ENCODE data around the gene GZMM.

Gene GZMM

DNA sequence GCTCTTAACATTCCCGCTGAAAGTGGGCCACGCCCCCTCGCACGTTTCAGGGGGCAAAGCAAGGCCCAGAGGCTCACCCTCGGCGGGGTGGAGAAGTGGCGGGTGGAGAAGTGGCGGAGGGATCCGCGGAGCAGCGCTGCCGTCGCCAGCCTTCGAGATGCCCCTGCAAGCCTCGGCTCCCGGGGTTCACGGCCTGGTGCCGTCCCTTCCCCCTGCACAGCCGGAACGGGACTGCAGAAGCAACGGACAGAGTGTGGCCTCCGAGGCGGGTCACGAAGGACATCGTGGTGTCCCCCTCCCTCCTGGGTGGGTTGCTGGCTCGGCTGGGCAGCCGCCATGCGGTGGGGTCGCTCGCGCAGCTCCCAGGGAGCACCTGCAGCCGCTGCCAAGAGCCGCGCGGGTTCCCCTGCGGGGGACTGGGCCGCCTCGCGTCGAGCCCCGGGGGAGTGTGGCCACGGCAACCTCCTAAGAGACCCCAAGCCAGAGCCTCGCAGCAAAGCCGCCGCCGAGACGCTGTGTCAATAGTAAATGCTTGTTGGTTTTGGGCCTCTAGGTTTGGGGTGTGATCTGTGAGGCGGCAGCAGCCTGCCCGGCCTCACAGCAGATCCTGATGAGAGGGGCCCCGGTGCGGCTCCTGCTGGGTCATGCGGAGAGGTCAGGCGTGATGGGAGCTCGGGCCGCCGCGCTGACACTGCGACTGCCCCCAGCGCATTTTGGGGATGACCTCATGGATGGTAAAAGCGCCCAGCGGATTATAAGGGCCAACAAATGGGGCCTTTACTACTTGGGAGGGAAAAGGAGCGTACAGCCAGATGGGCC, 31.1 kb upstream of the GZMM start:
- DNase-seq = no peak

- no peak for DNase-seq
These were observed 30.3 kb upstream of the GZMM start for GRCh38 chr19:513368-514165.

- DNase-seq = no peak
These were observed 29.6 kb upstream of the GZMM start for GRCh38 chr19:514166-514663.

DNA sequence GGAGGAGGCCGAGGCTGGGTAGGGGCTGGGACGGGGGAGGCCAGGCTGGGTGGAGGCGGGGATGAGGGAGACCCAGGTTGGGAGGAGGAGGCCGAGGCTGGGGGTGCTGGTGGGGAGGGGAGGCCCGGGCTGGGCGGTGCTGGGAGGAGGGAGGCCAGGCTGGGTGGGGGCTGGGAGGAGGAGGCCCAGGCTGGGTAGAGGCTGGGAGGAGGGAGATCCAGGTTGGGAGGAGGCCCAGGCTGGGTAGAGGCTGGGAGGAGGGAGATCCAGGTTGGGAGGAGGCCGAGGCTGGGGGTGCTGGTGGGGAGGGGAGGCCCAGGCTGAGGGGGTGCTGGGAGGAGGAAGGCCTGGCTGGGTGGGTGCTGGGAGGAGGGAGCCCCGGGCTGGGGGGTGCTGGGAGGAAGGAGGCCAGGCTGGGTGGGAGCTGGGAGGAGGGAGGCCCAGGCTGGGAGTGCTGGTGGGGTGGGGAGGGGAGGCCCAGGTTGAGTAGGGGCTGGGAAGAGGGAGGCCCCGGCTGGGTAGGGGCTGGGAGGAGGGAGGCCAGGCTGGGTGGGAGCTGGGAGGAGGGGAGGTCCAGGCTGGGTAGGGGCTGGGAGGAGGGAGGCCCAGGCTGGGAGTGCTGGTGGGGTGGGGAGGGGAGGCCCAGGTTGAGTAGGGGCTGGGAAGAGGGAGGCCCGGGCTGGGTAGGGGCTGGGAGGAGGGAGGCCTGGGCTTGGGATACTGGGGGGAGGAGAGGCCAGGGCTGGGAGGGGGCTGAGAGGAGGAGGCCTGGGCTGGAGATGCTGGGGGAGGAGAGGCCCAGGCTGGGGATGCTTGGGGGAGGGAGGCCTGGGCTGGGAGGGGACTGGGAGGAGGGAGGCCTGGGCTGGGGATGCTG, 25.9 kb upstream of the GZMM start:
- no peak for DNase-seq

DNA sequence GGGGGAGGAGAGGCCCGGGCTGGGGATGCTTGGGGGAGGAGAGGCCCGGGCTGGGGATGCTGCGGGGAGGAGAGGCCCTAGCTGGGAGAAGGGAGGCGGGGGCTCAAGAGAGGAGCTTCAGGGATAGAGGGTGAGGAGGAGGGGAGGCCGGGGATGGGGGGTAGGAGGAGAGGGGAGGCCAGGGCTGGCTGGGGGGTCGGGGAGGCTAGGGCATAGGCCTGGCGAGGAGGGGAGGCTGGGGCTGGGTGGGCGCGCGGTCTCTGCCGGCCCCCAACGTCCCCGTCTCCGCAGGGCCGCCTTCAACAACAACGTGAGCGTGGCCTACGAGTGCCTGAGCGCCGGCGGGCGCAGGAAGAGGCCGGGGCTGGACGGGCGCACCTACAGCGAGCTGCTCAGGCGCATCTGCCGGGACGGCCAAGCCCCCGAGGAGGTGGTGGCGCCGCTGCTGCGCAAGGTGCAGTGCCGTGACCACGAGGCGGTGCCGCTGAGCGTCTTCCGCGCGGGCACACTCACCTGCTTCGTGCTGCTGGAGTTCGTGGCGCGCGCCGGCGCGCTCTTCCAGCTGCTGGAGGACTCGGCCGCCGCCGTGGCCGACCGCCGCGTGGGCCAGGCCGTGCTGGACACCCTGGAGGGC, 25.1 kb upstream of the GZMM start:
- no peak for DNase-seq

- no peak for DNase-seq
These were observed 24.4 kb upstream of the GZMM start for GRCh38 chr19:519449-519865.

DNA sequence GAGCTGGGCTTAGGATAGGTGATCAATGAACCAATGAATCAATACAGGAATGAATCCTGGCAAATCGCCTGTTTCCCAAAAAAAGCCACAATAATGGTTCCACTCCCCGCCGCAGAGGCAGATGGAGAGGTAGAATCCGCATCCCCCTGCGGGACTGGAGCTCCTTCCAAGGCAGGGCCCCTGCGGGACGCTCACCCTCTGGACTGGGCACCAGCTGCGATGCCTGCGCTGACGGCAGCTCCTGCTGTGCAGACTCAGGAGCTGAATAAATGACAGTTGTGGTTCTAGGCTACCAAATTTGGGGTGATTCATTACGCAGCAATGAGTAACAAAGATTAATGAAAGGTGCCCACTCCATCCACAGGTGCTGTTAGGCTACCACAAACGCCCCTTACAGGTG, 21.1 kb upstream of the GZMM start:
- DNase-seq = no peak

DNA sequence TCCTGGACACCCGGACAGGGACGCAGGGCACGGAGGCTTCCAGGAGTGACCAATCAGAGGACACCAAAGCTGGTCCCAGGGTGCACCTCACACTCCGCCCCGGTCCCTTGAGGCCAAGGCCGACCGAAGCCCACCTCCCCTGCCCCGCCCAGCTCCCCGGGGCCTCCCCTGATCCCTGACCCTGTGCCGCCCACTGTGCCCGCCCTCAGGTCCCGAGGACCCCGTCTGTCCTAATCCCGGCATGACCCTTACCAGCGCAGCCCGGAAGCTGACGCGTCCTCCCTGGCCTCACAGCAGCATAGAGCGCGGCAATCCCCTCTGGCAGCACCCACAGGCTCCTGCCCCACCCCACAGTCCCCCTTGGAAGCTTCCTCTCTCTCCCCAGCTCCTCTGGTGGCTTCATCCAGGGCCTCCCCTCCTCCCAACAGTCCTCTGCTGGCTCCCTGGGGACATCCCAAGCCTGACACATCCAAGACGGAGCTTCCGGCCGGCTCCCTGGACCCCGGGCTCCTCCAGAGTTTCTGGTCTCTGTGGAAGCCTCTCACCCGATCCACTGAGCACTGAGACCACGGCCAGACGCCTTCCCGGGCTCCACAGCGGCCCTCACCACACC, 19.7 kb upstream of the GZMM start:
- no peak for DNase-seq

GRCh38 chr19:525029-525428, 18.8 kb upstream of the GZMM start:
- DNase-seq = no peak

- DNase-seq = no peak
These were observed 17.9 kb upstream of the GZMM start for GRCh38 chr19:525857-526419.

GRCh38 chr19:530134-531008, 13.5 kb upstream of the GZMM start:
- DNase-seq = no peak

GRCh38 chr19:531009-531752, 12.7 kb upstream of the GZMM start:
- peak; percentile 73 for DNase-seq

GRCh38 chr19:531753-532560, 11.9 kb upstream of the GZMM start, which contains the start of gene CDC34:
Gene CDC34, plus strand, starts transcription at chr19:531760. Its CDS starts 172 bp downstream, at chr19:531932.
- no peak for DNase-seq

GRCh38 chr19:532561-533363, 11.1 kb upstream of the GZMM start:
- DNase-seq = peak; percentile 46

DNA sequence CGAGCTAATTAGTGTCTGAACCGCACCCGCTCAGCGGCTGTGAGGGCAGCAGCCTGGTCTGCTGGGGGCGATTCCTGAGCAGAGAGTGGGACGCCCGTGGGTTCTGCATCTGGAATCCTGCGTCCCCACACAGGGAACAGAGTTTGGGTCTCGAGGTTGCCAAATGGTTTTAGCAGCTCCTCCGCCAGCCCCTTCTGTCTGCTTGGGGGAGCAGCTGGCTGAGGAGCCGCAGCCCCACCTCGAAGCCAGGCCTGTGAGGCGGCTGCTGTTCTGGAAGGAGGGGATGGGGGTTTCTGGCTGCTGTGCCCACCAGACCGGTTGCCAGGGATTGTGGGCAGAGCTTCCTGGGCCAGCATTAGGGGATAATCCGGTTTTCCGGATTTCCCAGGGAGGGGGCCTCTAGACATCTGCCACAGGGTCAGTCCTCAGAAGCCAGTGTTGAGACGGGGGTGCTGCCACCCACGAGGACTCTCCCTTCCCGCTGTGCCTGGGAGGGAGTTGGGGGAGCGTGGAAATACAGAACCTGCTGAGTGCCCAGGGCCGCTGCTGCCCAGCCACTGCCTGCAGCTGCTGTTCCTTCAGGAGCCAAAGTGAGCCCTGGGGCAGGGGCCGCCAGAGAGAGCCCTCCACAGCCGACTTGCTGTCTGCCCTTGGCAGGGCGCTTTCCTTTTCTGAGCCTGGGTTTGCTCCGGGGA, 10.3 kb upstream of the GZMM start:
- no peak for DNase-seq

GRCh38 chr19:534088-534487, 9.8 kb upstream of the GZMM start:
- DNase-seq = no peak
